Stimulated activated CD8-positive, alpha-beta memory T cell treated with anti-CD3 and anti-CD28 coated beads, Interleukin-2, amount 100 ng/mL, for 1 hour (primary cell): Measurements from ENCODE around the gene ICE2.

Source experiments
- DNase-seq, 2 donors: peaks; one replicate each; pipeline ENCODE4 v3.0.0-alpha.2; 2020; ENCODE audit warnings: low read depth in 2 of 2

Gene ICE2

GRCh38 chr15:60387321-60387720, 91.6 kb downstream of the ICE2 start:
- DNase-seq: no peak

DNA sequence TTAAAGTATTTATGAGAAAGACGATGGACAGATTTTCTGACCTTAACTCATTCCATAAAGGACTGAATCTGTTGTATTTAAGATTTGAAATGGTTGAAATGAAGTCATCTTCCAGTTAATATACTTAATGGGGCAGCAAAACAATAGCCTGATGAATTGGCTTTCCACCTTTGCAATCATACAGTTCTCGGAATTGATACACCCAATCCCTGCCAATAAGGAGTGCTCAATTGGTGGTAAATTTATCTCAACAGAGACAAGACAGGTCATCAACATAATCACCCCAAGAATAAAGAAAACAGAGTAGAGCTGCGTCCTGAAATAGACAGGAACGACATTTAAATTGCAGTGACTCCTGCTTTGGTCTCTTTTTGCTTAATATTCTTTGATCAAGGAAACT, 92.3 kb downstream of the ICE2 start:
- no peak for DNase-seq

- DNase-seq: no peak
Measured at GRCh38 chr15:60385620-60386552, 93.1 kb downstream of the ICE2 start.

GRCh38 chr15:60384526-60385126, 94.3 kb downstream of the ICE2 start:
- no peak for DNase-seq

- no peak for DNase-seq
Measured at GRCh38 chr15:60384053-60384452, 94.9 kb downstream of the ICE2 start.

GRCh38 chr15:60382773-60383674, 95.9 kb downstream of the ICE2 start:
- DNase-seq: no peak

DNA sequence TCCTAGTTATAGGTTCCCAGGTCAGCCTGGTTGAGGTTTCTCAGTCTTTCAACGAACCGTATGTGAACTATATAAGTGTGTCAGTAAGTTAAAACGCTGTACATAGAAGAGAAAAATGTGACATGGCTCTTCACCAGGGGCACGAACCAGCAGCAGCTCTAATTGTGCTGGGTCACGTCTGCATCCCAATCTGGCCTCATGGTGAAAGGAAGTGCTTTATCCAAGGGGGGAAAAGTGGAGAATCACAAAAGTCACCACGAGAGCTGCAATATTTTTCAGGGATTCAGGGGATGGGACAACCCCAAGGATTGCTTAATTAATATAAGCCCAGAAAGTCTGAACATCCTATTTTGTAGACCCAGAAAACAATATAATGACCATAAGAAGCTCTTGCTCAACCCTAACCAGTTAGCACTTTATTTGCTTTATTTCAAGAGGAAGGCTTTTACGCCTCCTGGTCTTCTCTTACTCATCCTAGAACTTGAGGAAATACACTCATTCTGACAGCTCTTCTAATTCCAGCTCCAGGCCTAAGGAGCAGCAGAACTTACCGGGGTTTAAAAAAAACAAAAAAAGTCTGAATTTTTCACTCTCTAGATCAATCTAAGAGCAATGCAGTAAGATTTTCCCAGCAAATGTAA, 97.7 kb downstream of the ICE2 start:
- no peak for DNase-seq

DNA sequence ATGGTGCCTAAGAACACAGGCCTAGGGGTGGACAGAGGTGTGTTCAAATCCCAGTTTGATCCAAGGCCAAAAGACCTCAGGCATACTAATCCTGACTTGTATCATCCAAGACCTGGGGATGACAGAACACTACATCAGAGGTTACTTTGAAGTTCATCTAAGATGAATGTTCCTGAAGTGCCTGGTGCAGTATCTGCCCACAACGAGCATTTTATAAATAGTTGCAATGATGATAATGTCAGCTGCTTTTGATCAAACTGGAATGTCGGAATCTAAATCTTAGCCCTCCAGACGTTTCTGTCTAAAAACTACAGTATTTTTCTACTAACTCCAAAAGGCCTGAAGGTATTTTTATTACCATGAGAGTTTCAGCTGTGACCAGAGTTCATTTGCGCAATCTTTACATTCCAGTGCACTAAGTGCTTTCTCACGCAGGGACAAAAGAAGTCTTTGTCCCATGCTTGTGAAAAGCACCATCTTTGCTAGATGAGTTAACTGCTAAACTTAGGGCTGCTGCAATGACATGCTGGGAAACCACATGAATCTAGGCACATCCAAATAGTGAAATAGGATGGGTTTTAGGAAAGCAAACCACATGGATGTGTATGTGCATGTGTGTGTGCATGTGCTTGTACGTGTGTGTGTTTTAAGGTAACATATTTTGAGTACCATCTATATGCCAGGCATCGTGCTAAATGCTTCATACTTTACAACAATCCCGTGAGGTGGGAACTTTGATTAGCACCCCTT, 99.2 kb downstream of the ICE2 start:
- no peak for DNase-seq

- no peak for DNase-seq
Measured at GRCh38 chr15:60379185-60379524, 99.8 kb downstream of the ICE2 start.

- DNase-seq: no peak
Measured at GRCh38 chr15:60376677-60377095, 102.3 kb downstream of the ICE2 start.

- DNase-seq: no peak
Measured at GRCh38 chr15:60375306-60375705, 103.6 kb downstream of the ICE2 start.

DNA sequence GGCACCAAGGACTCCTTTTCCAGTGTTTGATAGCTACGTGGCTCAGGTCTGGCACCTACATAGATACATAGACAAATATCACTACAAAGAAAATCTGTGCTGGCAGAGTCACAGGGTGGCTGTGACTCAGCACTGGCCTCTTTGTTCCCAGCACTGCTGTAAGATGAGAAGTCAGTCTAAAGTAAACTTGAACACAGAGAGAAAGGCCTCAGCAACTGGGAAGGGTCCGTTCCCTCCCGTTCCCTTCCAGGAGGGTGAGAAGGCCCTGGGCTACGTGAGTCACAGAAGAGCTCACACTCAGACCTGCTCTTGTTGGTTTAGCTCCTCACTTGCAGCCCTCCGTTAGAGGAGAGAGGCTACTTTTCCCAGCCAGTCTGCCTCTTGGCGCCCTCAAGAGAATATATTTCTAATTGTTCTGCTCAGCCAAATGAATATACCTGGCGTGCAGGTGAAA, 104.3 kb downstream of the ICE2 start:
- DNase-seq: no peak

- no peak for DNase-seq
Measured at GRCh38 chr15:60374209-60374608, 104.7 kb downstream of the ICE2 start.

DNA sequence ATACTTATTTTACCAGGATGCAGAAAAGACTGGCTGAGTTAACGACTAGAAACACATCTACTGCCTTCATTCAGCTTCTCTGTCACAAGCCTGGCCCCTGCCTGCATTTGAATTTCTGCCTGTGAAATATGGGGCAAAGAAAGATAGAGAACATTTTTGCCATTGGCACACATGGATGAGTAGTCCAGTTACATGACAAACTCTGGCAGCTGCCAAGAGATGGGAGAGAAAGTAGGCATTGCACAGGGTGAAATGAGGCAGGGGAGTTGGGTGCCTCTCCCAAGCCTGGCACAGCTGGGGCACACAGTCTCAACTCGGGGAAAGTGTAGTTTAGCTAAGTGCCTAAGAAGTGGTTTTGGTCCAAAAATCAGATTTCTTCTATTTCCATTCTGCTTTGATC, 105.2 kb downstream of the ICE2 start:
- no peak for DNase-seq

DNA sequence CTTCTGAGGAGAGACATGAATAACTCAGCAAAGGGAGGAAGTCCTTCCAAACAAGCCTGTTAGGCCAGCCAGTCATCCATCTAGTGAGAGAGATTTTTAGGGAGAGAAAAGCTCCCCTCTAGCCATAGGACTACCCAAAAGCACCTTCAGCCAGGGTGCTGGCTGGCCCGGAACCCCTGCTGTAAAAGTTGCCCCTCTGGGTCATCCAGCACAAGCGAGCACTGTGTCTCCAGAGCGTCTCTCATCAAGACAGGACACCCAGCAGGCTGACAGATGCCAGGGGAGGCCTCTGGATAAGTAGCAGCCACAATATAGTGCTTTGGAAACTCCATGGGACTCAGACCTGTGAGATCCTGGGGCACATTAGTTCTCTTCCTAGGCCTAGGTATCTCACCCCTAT, 105.6 kb downstream of the ICE2 start:
- DNase-seq: no peak

GRCh38 chr15:60372756-60373155, 106.2 kb downstream of the ICE2 start:
- DNase-seq: no peak

DNA sequence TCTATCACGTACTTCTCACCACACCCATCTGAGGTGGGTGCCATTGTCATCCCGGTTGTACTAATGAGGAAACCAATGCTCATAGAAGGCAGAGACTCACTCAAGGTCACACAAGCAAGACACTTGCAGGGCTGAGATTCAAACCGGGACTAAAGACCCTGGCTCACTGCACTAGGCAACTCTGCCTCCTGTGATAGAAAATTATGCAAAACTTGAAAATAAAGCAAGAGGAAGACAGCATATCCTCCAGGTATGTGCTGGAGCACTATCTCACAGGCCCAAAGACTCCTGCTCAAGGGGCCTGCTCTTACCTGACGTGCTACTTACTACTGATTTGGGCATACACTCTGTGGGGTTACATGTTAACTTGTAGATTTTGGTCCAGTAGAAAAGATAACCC, 106.7 kb downstream of the ICE2 start:
- no peak for DNase-seq

- DNase-seq: no peak
Measured at GRCh38 chr15:60371175-60372051, 107.5 kb downstream of the ICE2 start.

GRCh38 chr15:60370869-60371136, 108.1 kb downstream of the ICE2 start:
- no peak for DNase-seq

DNA sequence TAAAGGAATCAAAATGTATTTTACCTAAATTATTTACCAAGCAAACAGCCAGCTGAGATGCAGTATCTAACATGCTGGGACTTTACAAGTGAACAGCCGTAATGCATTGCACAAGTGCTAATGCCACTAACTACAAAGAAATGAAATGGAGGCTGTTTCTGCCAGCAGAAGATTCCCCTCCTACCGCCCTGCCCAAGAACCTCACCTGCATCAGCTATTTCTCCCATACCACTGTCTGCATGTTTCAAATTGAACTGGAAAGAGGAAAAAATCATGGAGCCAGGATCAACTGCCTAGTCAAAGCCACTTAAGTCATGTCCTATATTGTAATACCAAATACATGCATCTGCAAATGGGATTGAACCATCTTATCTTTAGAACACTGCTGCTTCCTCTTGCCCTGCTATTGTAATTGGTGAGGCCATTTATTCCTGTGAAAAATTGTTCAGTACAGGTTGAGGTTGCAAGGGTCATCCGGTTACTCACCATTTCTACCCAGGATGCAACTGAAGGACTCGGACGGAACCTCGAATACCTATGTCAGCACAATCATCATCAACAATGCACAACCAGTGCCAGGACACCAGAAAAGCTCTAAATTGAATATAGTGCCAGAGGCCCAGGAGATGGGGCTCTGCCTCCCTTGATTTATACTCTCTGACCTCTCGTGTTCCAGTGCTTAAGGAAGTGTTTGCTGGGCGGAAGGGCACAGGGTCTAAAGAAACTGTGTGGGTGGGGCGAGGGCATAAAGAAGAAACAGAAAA, 108.7 kb downstream of the ICE2 start:
- DNase-seq: no peak
